HG02798 (cell line): ENCODE measurements around the gene VAV2.

Experiments used
- ATAC-seq: cut with Tn5 transposase; IDR thresholded peaks from one replicate; pipeline ENCODE4 v1.9.1; 2021; ENCODE audit warnings: mild to moderate bottlenecking; ENCODE audit not compliant: unreplicated experiment, poor library complexity

VAV2 gene

GRCh38 chr9:133954862-133955529 is 37.1 kb downstream of the VAV2 start:
- no peak for ATAC-seq

GRCh38 chr9:133953976-133954709 is 38.0 kb downstream of the VAV2 start:
- ATAC-seq, result peak; percentile 49

GRCh38 chr9:133953621-133953975 is 38.5 kb downstream of the VAV2 start:
- ATAC-seq, result no peak

DNA sequence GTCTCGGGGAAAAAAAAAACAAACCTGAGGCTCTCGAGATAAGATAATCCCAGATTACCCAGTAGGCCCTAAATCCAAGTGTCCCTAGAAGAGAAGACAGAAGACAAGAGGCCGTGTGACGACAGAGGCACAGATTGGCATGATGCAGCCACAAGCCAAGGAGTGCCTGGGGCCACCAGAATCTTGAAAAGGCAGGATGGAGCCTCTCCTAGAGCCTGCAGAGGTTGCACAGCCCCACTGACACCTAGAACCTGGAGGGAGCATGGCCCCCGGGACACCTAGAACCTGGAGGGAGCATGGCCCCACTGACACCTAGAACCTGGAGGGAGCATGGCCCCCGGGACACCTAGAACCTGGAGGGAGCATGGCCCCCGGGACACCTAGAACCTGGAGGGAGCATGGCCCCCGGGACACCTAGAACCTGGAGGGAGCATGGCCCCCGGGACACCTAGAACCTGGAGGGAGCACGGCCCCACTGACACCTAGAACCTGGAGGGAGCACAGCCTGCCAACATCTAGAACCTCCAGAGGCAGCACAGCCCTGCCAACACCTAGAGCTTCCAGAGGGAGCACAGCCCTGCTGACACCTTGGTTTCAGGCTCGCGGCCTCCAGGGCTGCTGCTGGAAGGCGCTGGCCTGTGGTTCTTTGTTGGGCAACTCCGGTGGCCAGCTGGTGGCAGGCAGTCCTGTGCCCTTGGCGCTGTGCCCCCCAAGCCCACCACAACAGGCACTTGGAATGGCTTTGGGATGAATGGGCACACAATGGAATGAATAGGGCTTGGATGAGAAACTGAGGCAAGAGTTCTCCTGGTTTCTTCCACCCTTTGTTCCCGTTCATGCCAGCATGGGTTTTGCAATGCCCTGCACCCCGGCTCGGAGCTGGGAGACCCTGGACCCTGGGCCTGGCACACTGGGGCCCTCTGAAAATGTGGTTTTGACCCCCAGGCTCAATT is 39.2 kb downstream of the VAV2 start:
- ATAC-seq, result no peak

DNA sequence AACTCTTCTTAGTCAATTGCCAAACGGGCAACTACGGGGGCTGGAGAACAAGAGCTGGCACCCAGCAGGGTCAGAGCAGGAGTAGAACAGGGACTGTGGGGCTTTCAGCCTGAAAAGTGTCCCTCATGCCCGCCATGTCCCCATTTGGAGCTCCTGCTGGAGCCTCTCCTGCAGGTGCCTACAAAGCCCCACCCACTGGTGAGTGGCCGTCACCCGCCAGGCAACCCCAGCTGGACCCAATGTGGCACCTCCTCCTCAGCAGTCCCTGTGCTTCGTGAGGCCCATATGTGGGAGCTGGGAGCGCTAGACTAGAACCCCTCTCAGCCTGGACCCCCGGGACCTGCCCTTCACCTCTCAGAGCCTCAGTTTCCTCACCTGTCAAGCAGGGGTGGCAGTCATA is 40.9 kb downstream of the VAV2 start:
- ATAC-seq, result no peak

DNA sequence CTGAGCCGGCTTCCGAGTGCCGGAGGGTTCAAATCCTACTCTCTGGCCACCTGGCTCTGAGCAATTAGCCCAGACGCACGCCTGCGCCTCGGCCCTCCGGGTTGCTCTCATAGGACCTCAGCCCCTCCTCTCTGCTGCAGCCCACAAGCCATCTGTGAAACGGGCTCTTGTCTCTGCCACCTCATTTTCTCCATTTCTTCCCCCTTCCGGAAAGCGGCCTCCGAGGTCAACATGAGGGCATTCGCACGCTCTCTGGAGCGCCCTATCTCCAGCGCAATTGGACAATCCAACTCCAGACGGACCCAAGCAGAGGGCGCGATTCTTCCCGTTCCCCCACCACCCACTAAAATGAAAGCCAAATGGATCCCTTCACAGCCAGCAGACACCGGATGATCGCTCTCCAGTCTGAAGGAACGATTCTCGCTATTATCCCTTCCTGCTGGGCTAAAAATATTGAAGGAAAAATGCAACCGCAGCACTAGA is 41.5 kb downstream of the VAV2 start:
- no peak for ATAC-seq

- no peak for ATAC-seq
Observed at GRCh38 chr9:133950192-133950591, 41.9 kb downstream of the VAV2 start.

DNA sequence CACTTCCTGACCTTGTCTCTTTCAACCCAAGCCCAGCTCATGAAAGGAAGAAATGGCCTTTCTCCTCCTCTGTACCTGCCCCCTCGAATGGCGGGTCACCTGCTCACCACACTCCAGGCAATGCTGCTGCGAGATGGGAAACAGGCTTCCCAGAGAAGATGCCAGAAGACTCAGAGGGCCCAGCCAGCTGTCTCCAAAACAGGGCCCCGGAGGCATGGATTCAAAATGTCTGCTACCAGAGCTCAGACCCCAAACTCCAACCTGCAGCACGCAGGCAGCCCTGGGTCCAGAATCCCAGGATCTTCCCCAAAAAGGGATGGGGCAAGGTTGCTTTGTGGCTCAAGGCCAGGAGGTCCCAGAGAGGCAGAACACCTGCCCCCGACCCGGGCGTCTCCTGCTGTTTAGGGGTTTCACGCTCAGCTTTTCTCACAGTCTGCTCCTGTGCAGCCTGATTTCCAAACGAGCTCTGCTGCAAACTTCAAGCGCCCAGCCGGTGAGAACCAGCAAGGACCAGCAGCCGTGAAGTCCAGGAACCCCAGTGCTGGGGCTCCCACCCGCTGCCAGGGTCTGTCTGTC is 42.5 kb downstream of the VAV2 start:
- no peak for ATAC-seq

- ATAC-seq, result no peak
Observed at GRCh38 chr9:133948561-133949485, 43.3 kb downstream of the VAV2 start.

DNA sequence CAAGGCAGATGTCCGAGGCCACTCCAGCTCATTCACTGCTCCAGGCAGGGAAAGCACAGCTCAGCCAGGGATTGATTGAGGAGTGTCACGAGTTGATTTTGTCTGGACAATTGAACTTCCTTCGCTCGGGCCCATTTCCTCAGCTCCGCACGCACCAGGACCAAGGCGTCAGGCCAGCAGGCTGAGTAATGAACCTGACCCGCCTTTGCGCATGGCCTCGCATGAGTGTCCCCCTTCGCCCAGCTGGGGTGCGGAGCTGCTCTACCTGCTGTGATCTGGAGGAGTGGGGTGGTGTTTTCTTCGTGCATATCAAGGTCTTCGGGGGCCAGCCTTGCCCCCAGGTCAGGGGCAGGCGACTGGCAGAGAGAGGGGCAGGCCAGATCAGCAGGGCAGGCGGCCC is 44.0 kb downstream of the VAV2 start:
- no peak for ATAC-seq

DNA sequence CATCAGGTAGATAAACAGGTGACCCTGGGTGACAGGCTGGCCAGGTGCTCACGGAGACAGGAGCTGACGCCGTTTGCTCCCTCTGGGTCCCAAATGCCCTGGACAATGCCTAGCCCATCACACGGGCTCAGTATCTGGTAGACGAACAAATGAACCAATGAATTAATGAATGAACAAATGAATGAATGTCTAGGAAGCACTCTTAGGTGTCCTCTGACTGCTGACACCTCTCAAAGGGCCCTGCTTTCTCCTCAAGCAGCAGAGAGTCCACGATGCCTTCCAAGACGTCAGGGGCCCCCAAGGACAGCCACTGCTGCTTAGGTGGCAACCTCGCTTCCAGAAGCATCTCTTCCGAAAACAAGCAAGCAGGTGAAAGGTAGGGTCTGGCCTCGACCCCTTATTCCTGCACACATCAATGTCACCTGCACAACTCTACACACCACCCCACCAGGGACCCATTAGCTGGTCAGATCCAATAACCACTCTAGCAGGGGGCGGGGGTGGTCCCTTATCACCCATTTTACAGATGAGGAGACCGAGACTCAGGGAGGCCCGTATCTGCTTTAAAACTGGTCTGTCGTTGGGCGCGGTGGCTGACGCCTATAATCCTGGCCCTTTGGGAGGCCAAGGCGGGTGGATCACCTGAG is 45.2 kb downstream of the VAV2 start:
- ATAC-seq, result no peak

- peak; percentile 50 for ATAC-seq
Observed at GRCh38 chr9:133945977-133946753, 46.0 kb downstream of the VAV2 start.

- ATAC-seq, result peak; percentile 48
Observed at GRCh38 chr9:133945314-133945975, 46.7 kb downstream of the VAV2 start.

DNA sequence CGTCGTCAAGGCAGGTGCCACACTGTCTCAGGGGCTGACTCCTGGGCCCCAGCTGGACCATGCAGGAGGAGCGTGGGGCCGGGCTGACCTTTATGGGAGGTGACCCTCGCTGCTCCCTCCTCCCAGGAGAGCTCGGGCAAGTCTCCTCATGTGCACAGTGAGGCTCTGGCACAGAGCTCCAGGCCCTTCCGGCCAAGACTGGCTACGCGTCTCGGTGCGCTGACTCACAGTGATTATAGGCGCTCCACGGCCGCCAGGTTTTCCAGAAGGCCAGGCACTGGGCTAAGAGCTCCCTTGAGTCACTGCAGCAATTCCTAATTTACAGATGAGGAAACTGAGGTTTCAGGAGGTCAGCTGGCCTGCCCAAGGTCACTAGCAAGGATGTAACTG is 47.4 kb downstream of the VAV2 start:
- no peak for ATAC-seq

DNA sequence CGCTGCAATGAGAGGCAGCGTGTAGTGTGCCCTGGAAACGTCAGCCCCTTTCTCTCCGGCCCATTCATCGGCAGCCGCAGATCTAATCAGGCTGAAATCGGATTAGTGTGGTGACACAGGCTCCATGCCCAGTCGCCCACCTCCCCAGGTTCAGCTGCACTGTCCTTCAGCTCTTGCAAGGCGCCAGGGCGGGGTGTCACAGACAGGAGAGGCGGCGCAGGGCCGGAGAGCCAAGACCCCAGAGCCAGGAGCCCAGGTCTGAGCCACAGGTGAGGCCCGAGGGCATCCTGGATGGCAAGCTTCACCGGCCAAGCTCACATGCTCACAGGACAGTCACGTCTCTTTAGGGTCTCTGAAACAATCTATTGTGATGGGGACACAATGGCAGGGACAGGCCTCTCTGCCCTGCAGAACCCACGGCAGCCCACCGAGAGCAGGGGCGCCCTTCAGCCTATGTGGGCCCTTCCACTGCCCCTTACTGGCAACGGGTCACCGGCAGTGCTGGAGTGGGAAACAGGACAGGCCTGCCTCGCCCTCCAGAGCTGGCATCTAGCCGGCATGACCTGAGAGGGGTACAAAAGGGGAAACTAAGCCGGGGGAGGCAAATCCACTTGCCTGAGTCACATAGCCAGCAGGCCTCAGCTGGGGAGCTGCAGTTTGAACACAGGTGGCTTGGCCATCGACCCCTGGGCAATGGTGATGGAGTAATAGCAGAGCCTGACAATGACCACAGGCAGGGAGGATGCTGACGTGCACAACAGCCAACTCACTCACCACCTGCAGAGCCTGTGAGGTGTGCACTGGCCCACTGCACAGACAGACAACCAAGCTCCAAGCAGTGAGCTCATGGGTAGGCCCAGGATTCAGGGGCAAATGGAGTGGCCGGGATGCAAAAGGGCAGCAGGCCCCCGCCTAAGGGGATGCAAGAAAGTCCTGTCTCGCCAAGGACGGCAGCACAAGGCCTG is 48.1 kb downstream of the VAV2 start:
- no peak for ATAC-seq

DNA sequence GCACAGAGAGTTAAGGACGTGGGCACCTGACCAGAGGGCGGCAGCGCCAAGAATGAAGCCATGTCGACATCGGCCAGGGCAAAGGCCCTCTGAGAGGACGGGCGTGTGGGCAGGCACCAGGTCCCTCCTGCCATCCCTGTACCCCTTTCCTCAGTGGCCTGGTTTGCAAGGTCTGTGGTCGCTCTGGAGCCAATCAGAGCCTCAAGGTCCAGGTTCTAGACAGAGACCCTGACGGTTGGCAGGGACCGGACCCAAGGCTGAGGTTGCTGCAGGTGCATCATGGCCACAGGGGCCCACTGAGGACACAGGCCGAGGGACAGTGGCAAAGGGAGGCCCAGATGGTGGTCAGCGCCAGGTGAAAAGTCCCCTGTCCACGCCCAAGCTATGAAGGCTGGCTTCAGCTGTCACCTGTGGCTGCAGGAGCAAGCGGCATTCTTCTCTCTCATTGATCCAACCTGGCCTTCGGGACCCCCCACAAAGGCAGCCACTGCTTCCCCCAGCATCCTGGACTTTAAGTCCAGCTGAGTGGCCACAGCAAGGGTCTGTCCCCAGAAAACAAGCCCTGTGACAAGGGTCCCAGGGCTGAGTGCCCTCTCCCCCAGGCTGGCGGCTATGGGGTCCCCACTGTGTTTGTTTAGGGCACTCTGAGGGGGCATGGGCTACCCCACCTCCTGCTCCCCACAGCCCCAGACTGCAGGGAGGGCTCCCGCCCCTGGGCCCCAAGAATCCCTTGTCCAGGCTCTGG is 48.9 kb downstream of the VAV2 start:
- no peak for ATAC-seq
